ENCODE data around the gene TEF.
"Not testable (repeated sequence)": the region's sequence is repeated elsewhere in the genome, so short reads cannot be mapped to it uniquely, and the experiment has no call there.

Gene TEF

GRCh38 chr22:41382610-41383009, 868 bp downstream of the TEF start:
- no peak for DNase-seq (ENCODE audit: low read depth in 3 of 3)

- no peak for DNase-seq (ENCODE audit: low read depth in 3 of 3)
Observed at GRCh38 chr22:41383085-41383484, 1.3 kb downstream of the TEF start.

- no peak for DNase-seq (ENCODE audit: low read depth in 3 of 3)
Observed at GRCh38 chr22:41384128-41384527, 2.4 kb downstream of the TEF start.

- no peak for DNase-seq (ENCODE audit: low read depth in 3 of 3)
Observed at GRCh38 chr22:41387341-41387740, 5.6 kb downstream of the TEF start.

GRCh38 chr22:41394012-41394356, 12.2 kb downstream of the TEF start:
- no peak for DNase-seq (ENCODE audit: low read depth in 3 of 3)

- no peak for DNase-seq (ENCODE audit: low read depth in 3 of 3)
Observed at GRCh38 chr22:41395531-41396240, 13.9 kb downstream of the TEF start.

- no peak for DNase-seq (ENCODE audit: low read depth in 3 of 3)
Observed at GRCh38 chr22:41397143-41397811, 15.5 kb downstream of the TEF start.

- DNase-seq (ENCODE audit: low read depth in 3 of 3): no peak
Observed at GRCh38 chr22:41398921-41399320, 17.2 kb downstream of the TEF start.

GRCh38 chr22:41401781-41402648, 20.3 kb downstream of the TEF start:
- no peak for DNase-seq (ENCODE audit: low read depth in 3 of 3)

GRCh38 chr22:41402851-41403250, 21.1 kb downstream of the TEF start:
- not testable (repeated sequence) for DNase-seq (ENCODE audit: low read depth in 3 of 3)

- DNase-seq (ENCODE audit: low read depth in 3 of 3): peak; percentile 58 to 72 (median 59)
Observed at GRCh38 chr22:41403532-41404318, 22.0 kb downstream of the TEF start.

GRCh38 chr22:41405588-41405987, 23.8 kb downstream of the TEF start:
- no peak for DNase-seq (ENCODE audit: low read depth in 3 of 3)

GRCh38 chr22:41406410-41406809, 24.7 kb downstream of the TEF start:
- no peak for DNase-seq (ENCODE audit: low read depth in 3 of 3)

GRCh38 chr22:41407433-41407832, 25.7 kb downstream of the TEF start:
- no peak for DNase-seq (ENCODE audit: low read depth in 3 of 3)

- no peak for DNase-seq (ENCODE audit: low read depth in 3 of 3)
Observed at GRCh38 chr22:41408665-41409064, 26.9 kb downstream of the TEF start.

- DNase-seq (ENCODE audit: low read depth in 3 of 3): no peak
Observed at GRCh38 chr22:41410311-41410751, 28.6 kb downstream of the TEF start.

- no peak for DNase-seq (ENCODE audit: low read depth in 3 of 3)
Observed at GRCh38 chr22:41411021-41411851, 29.5 kb downstream of the TEF start.

GRCh38 chr22:41415554-41415953, 33.8 kb downstream of the TEF start:
- DNase-seq (ENCODE audit: low read depth in 3 of 3): no peak

GRCh38 chr22:41417622-41418390, 36.1 kb downstream of the TEF start:
- DNase-seq (ENCODE audit: low read depth in 3 of 3): no peak

GRCh38 chr22:41418717-41419116, 37.0 kb downstream of the TEF start:
- no peak for DNase-seq (ENCODE audit: low read depth in 3 of 3)
